MM.1S (cell line): ENCODE results near the gene ABHD3.
"Not testable (repeated sequence)": the region's sequence is repeated elsewhere in the genome, so short reads cannot be mapped to it uniquely, and the experiment has no call there.

Source experiments
- DNase-seq: peaks from one replicate; pipeline ENCODE4 v3.0.0-alpha.2; 2015
- H2AFZ ChIP-seq: fragments of 300-600 bp; sonication (generic); 2 replicates; pipeline ENCODE4 v1.6.0; 2016; ENCODE audit warnings: antibody characterized with exemption, low read length
- H3F3A ChIP-seq: fragments of 300-600 bp; sonication (generic); 2 replicates; pipeline ENCODE4 v1.6.1; 2016; ENCODE audit warnings: mild to moderate bottlenecking, antibody characterized with exemption, low read length, moderate library complexity, mixed read lengths; ENCODE audit not compliant: insufficient read depth
- H3K27ac ChIP-seq: fragments of 300-600 bp; sonication (generic); 2 replicates; pipeline ENCODE4 v1.5.1; 2016; ENCODE audit warnings: mild to moderate bottlenecking, low read length
- H3K27me3 ChIP-seq: fragments of 300-600 bp; sonication (generic); replicated peaks from 2 replicates; pipeline ENCODE4 v1.6.0; 2016; ENCODE audit warnings: low read length; ENCODE audit not compliant: insufficient read depth
- H3K36me3 ChIP-seq: fragments of 300-600 bp; sonication (generic); replicated peaks from 2 replicates; pipeline ENCODE4 v1.6.1; 2016; ENCODE audit warnings: mild to moderate bottlenecking, low read length, mixed read lengths; ENCODE audit not compliant: insufficient read depth
- H3K4me1 ChIP-seq: fragments of 300-600 bp; sonication (generic); 2 replicates; pipeline ENCODE4 v1.6.1; 2016; ENCODE audit warnings: low read length, mixed read lengths
- H3K4me2 ChIP-seq: fragments of 300-600 bp; sonication (generic); 2 replicates; pipeline ENCODE4 v1.6.0; 2016; ENCODE audit warnings: low read depth, low read length
- H3K4me3 ChIP-seq: fragments of 300-600 bp; sonication (generic); 2 replicates; pipeline ENCODE4 v1.5.1; 2016; ENCODE audit warnings: low read length, mixed read lengths
- H3K79me2 ChIP-seq: fragments of 300-600 bp; sonication (generic); 2 replicates; pipeline ENCODE4 v1.6.1; 2016; ENCODE audit warnings: mixed run types, low read length, mixed read lengths
- H3K9ac ChIP-seq: fragments of 300-600 bp; sonication (generic); 2 replicates; pipeline ENCODE4 v1.6.1; 2016; ENCODE audit warnings: low read length, mixed read lengths
- H3K9me2 ChIP-seq: fragments of 300-600 bp; sonication (generic); replicated peaks from 2 replicates; pipeline ENCODE4 v1.6.1; 2016; ENCODE audit warnings: mild to moderate bottlenecking, low read length, mixed read lengths; ENCODE audit not compliant: insufficient read depth
- H3K9me3 ChIP-seq: fragments of 300-600 bp; sonication (generic); replicated peaks from 2 replicates; pipeline ENCODE4 v1.6.1; 2016; ENCODE audit warnings: mild to moderate bottlenecking, low read length, mixed read lengths; ENCODE audit not compliant: insufficient read depth
- H4K20me1 ChIP-seq: fragments of 300-600 bp; sonication (generic); 2 replicates; pipeline ENCODE4 v1.6.1; 2016; ENCODE audit warnings: mild to moderate bottlenecking, low read length, moderate library complexity, mixed read lengths; ENCODE audit not compliant: insufficient read depth
- CTCF ChIP-seq: fragments of 300-600 bp; sonication (generic); IDR thresholded peaks from 2 replicates; pipeline ENCODE4 v1.5.1; 2016; ENCODE audit warnings: antibody characterized with exemption, low read length, mixed read lengths
- EZH2 ChIP-seq: fragments of 300-600 bp; sonication (generic); optimal IDR thresholded peaks from 2 replicates; pipeline ENCODE3; 2017; ENCODE audit warnings: low read depth, mild to moderate bottlenecking, antibody characterized with exemption, low read length, mixed read lengths
- EZH2phosphoT487 ChIP-seq: fragments of 300-600 bp; sonication (generic); IDR thresholded peaks from 2 replicates; pipeline ENCODE4 v1.6.1; 2018; ENCODE audit warnings: antibody characterized with exemption, low read length

ABHD3 gene

GRCh38 chr18:21693322-21693721, 11.3 kb downstream of the ABHD3 start:
- no peaks in the 10 kb centered on the region for H4K20me1 ChIP-seq
- H3K27me3 ChIP-seq = no peaks in the 10 kb centered on the region
- H3K9ac ChIP-seq = no peak overlapping the region
- DNase-seq = no peak
- no peaks in the 10 kb centered on the region for H3K9me2 ChIP-seq
- no peak overlapping the region for H3K27ac ChIP-seq
- H2AFZ ChIP-seq = no peak overlapping the region
- 0 out of 2 replicates have a peak, but pooled peaks cover 2% of the 10 kb centered on the region for H3F3A ChIP-seq
- no peaks in the 10 kb centered on the region for H3K9me3 ChIP-seq
- H3K36me3 ChIP-seq = no peaks in the 10 kb centered on the region; the same call in 1 of the 2 replicates
- H3K4me1 ChIP-seq = no peaks in the 10 kb centered on the region
- no peak overlapping the region for H3K4me3 ChIP-seq
- peaks cover 61% of the 10 kb centered on the region for H3K79me2 ChIP-seq
- TF ChIP-seq CTCF = no peak
- TF ChIP-seq EZH2 = no peak
- TF ChIP-seq EZH2phosphoT487 = no peak
- no peak overlapping the region for H3K4me2 ChIP-seq

- Histone ChIP-seq H3K27ac (no peak overlapping the region), H3K36me3 (no peaks in the 10 kb centered on the region; the same call in 1 of the 2 replicates), H3K27me3 (no peaks in the 10 kb centered on the region), H3F3A (0 out of 2 replicates have a peak, but pooled peaks cover 2% of the 10 kb centered on the region), H2AFZ (no peak overlapping the region), H3K4me1 (no peaks in the 10 kb centered on the region), H3K4me3 (no peak overlapping the region), H3K79me2 (peaks cover 75% of the 10 kb centered on the region), H4K20me1 (no peaks in the 10 kb centered on the region), H3K9me3 (no peaks in the 10 kb centered on the region), H3K4me2 (no peak overlapping the region), H3K9me2 (no peaks in the 10 kb centered on the region), H3K9ac (no peak overlapping the region)
- TF ChIP-seq CTCF (no peak), EZH2 (no peak), EZH2phosphoT487 (no peak)
- no peak for DNase-seq
Measured at GRCh38 chr18:21689736-21690135, 14.8 kb downstream of the ABHD3 start.

GRCh38 chr18:21686282-21687105, 18.1 kb downstream of the ABHD3 start:
- H3K9ac ChIP-seq = no peak overlapping the region
- no peaks in the 10 kb centered on the region; the same call in 1 of the 2 replicates for H3K36me3 ChIP-seq
- H3K4me2 ChIP-seq = no peak overlapping the region
- H4K20me1 ChIP-seq = no peaks in the 10 kb centered on the region
- H3K9me2 ChIP-seq = no peaks in the 10 kb centered on the region
- H3K4me1 ChIP-seq = peaks cover 3% of the 10 kb centered on the region; the same call in 1 of the 2 replicates
- H3K4me3 ChIP-seq = no peak overlapping the region
- no peak for TF ChIP-seq EZH2phosphoT487
- H3K27ac ChIP-seq = no peak overlapping the region
- DNase-seq = no peak
- H2AFZ ChIP-seq = no peak overlapping the region
- peaks cover 66% of the 10 kb centered on the region for H3K79me2 ChIP-seq
- peaks cover 11% of the 10 kb centered on the region; the same call in 1 of the 2 replicates for H3F3A ChIP-seq
- H3K27me3 ChIP-seq = no peaks in the 10 kb centered on the region
- no peaks in the 10 kb centered on the region for H3K9me3 ChIP-seq

GRCh38 chr18:21685556-21685981, 19.0 kb downstream of the ABHD3 start:
- H3K4me1 ChIP-seq, H3K9me2 ChIP-seq, H3K9me3 ChIP-seq, H2AFZ ChIP-seq, H3K9ac ChIP-seq, H3K36me3 ChIP-seq, H3K27ac ChIP-seq, H3K27me3 ChIP-seq, H4K20me1 ChIP-seq, H3K4me3 ChIP-seq, H3K4me2 ChIP-seq, DNase-seq: not testable (repeated sequence)
- peaks cover 10% of the 10 kb centered on the region; the same call in 1 of the 2 replicates for H3F3A ChIP-seq
- H3K79me2 ChIP-seq = peaks cover 66% of the 10 kb centered on the region
